Neural progenitor cell (in vitro differentiated cells): ENCODE results near the gene PITPNM1. TPM values are rescaled to one million over a fixed set of nuclear protein-coding genes. Genes with fewer than 3 reads are reported as not detected.

Source experiments
- DNase-seq: peaks from one replicate; pipeline ENCODE4 v3.0.0-alpha.2; 2016; ENCODE audit warnings: low spot score
- H2AFZ ChIP-seq: fragments of 200-600 bp; sonication (generic); replicated peaks from 2 replicates; pipeline ENCODE4 v1.6.1; 2016; ENCODE audit warnings: antibody characterized with exemption
- H3F3A ChIP-seq: fragments of 200-600 bp; sonication (generic); 2 replicates; pipeline ENCODE4 v1.6.1; 2016; ENCODE audit warnings: antibody characterized with exemption, low read depth
- H3K27ac ChIP-seq: fragments of 200-600 bp; sonication (generic); 2 replicates; pipeline ENCODE4 v1.5.1; 2016; ENCODE audit warnings: mild to moderate bottlenecking
- H3K27me3 ChIP-seq: fragments of 200-600 bp; sonication (generic); 2 replicates; pipeline ENCODE4 v1.6.1; 2016; ENCODE audit warnings: mild to moderate bottlenecking, moderate library complexity
- H3K36me3 ChIP-seq: fragments of 200-600 bp; sonication (generic); 2 replicates; pipeline ENCODE4 v1.5.1; 2016
- H3K4me1 ChIP-seq: fragments of 200-600 bp; sonication (generic); 2 replicates; pipeline ENCODE4 v1.6.1; 2016; ENCODE audit warnings: mixed run types
- H3K4me2 ChIP-seq: fragments of 200-600 bp; sonication (generic); 2 replicates; pipeline ENCODE4 v1.6.1; 2016
- H3K4me3 ChIP-seq: fragments of 200-600 bp; sonication (generic); 2 replicates; pipeline ENCODE4 v1.5.1; 2016
- H3K79me2 ChIP-seq: fragments of 200-600 bp; sonication (generic); 2 replicates; pipeline ENCODE4 v1.6.1; 2016; ENCODE audit warnings: low read depth
- H3K9ac ChIP-seq: fragments of 200-600 bp; sonication (generic); 2 replicates; pipeline ENCODE4 v1.6.1; 2016
- H3K9me3 ChIP-seq: fragments of 200-600 bp; sonication (generic); 2 replicates; pipeline ENCODE4 v1.5.1; 2016; ENCODE audit warnings: low read depth
- H4K20me1 ChIP-seq: fragments of 200-600 bp; sonication (generic); 2 replicates; pipeline ENCODE4 v1.6.1; 2016; ENCODE audit warnings: low read depth
- H3K27ac Mint-ChIP-seq: 3 replicates; pipeline ENCODE4 v1.8.0; 2021; ENCODE audit warnings: mixed read lengths
- H3K27me3 Mint-ChIP-seq: 2 replicates; pipeline ENCODE4 v1.8.0; 2022; ENCODE audit warnings: low read depth, mild to moderate bottlenecking, inconsistent platforms, moderate library complexity, mixed read lengths; ENCODE audit not compliant: insufficient read depth
- H3K36me3 Mint-ChIP-seq: 3 replicates; pipeline ENCODE4 v1.8.0; 2021; ENCODE audit warnings: mixed read lengths
- H3K4me1 Mint-ChIP-seq: 3 replicates; pipeline ENCODE4 v1.8.0; 2021; ENCODE audit warnings: mixed read lengths
- H3K4me3 Mint-ChIP-seq: 3 replicates; pipeline ENCODE4 v1.8.0; 2021; ENCODE audit warnings: mild to moderate bottlenecking, moderate library complexity, mixed read lengths
- H3K9me3 Mint-ChIP-seq: 3 replicates; pipeline ENCODE4 v1.8.0; 2020; ENCODE audit warnings: mixed read lengths
- CTCF ChIP-seq: fragments of 200-600 bp; sonication (generic); IDR thresholded peaks from 2 replicates; pipeline ENCODE4 v1.5.1; 2017; ENCODE audit warnings: antibody characterized with exemption, mild to moderate bottlenecking
- EZH2 ChIP-seq: fragments of 200-600 bp; sonication (generic); IDR thresholded peaks from 2 replicates; pipeline ENCODE4 v1.6.1; 2017; ENCODE audit warnings: antibody characterized with exemption, mild to moderate bottlenecking, moderate library complexity
- EZH2phosphoT487 ChIP-seq: fragments of 200-600 bp; sonication (generic); IDR thresholded peaks from 2 replicates; pipeline ENCODE4 v1.6.1; 2017; ENCODE audit warnings: antibody characterized with exemption
- total RNA-seq: library from RNA; depleted of rRNA; stranded (reverse); fragments of >200 nt; gene quantifications from 2 replicates; pipeline ENCODE4 v1.2.3, GENCODE V29; 2015; ENCODE audit warnings: low replicate concordance

PITPNM1 gene
- total RNA-seq, 1 donor from 2014 or later = 7.7 TPM

DNA sequence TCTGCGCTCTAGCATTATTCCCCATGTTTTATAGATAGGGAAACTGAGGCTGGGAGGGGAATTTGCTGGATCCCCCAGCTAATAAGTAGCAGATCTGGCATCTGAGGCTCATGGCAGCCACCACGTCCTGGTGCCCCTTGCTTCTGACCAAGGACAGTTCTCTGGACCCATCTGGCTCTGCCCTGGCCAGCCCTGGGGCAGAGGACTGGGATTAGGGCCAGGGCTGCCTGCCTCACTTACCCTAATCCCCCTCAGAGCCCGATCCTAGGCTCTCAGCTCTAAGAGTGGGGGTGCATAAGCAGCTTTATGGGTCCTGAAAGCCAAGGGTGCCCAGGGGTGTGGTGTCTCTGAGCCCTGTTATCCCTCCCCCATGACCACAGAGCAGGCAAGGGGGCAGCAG lies 50.1 kb downstream of the PITPNM1 start, which contains the start of gene CABP4:
TSS of gene CABP4 (plus strand) at position 301 of the 400 bp plus-strand sequence. CDS start at position 371, 70 bp downstream.
- H3K79me2 ChIP-seq = no peaks in the 10 kb centered on the region
- H3K9me3 ChIP-seq = no peaks in the 10 kb centered on the region
- no peaks in the 10 kb centered on the region for H4K20me1 ChIP-seq
- Mint-ChIP-seq H3K4me1 (peaks cover 13% of the 10 kb centered on the region), H3K4me3 (no peak within 1 kb of the TSS), H3K36me3 (no peaks in the 10 kb centered on the region), H3K27ac (no peak within 1 kb of the TSS), H3K9me3 (no peaks in the 10 kb centered on the region), H3K27me3 (peaks cover 6% of the 10 kb centered on the region)
- no peaks in the 10 kb centered on the region for H3K36me3 ChIP-seq
- no peak for TF ChIP-seq EZH2phosphoT487
- no peak for TF ChIP-seq EZH2
- TF ChIP-seq CTCF = no peak
- no peak within 1 kb of the TSS for H3K4me2 ChIP-seq
- H3K4me3 ChIP-seq = no peak within 1 kb of the TSS
- DNase-seq = no peak
- H3K27ac ChIP-seq = no peak within 1 kb of the TSS
- no peak within 1 kb of the TSS for H3K9ac ChIP-seq
- no peaks in the 10 kb centered on the region for H3K27me3 ChIP-seq
- no peak within 1 kb of the TSS for H2AFZ ChIP-seq
- H3K4me1 ChIP-seq = no peaks in the 10 kb centered on the region
- no peaks in the 10 kb centered on the region for H3F3A ChIP-seq

GRCh38 chr11:67453816-67454732 lies 51.1 kb downstream of the PITPNM1 start:
- H3K4me1 ChIP-seq = no peaks in the 10 kb centered on the region
- no peaks in the 10 kb centered on the region for H3K27me3 ChIP-seq
- no peak overlapping the region for H3K9ac ChIP-seq
- H3K27ac Mint-ChIP-seq = no peak overlapping the region
- no peaks in the 10 kb centered on the region for H3K79me2 ChIP-seq
- H3K36me3 ChIP-seq = no peaks in the 10 kb centered on the region
- no peaks in the 10 kb centered on the region for H4K20me1 ChIP-seq
- H3K27me3 Mint-ChIP-seq = peaks cover 4% of the 10 kb centered on the region
- no peak overlapping the region for H3K4me3 ChIP-seq
- H3K4me3 Mint-ChIP-seq = no peak overlapping the region
- H3K4me2 ChIP-seq = no peak overlapping the region
- H3K9me3 Mint-ChIP-seq = no peaks in the 10 kb centered on the region
- no peak overlapping the region for H2AFZ ChIP-seq
- H3K9me3 ChIP-seq = no peaks in the 10 kb centered on the region
- no peak for DNase-seq
- peaks cover 17% of the 10 kb centered on the region for H3K4me1 Mint-ChIP-seq
- H3K27ac ChIP-seq = no peak overlapping the region
- TF ChIP-seq CTCF (no peak), EZH2 (no peak), EZH2phosphoT487 (no peak)
- H3K36me3 Mint-ChIP-seq = no peaks in the 10 kb centered on the region
- no peaks in the 10 kb centered on the region for H3F3A ChIP-seq

DNA sequence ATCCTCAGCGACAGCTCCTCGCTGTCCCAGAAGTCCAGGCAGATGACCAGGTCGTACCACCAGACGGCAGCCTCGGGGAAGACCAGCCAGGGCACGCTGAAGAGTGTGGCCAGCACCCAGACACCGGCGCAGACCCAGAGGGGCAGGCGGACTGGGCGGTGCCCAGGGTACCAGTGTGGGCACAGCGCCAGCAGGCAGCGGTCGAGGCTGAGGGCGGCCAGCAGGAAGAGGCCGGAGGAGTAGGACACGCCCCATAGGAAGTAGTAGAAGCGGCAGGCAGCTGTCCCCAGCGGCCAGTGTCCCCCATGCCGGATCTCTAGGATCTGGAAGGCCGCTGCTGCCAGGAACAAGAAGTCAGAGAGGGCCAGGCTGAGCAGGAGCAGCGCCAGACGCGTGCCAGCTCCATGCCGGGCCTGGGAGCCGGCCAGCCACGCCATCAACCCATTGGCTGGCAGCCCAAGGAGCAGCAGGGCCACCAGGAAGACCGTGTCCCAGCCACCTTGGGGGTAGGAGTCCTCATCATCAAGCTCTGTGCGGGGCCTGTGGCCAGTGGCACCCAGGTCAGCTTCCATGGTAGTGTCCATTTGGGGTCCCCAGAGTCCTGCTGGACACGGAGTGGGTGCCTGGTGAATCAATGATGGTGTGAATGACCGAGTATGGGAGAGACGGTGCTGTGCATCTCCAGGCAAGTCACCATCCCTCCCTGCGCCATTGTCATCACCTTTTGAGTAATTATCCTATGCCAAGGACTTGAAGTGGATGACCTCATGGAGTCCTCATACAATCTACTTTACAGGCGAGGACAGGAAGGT lies 52.8 kb downstream of the PITPNM1 start, which contains the start of gene GPR152:
TSS of gene GPR152 (minus strand) at position 589 of the 812 bp plus-strand sequence. CDS start at position 584, 5 bp downstream.
- TF ChIP-seq EZH2phosphoT487 (no peak), EZH2 (no peak), CTCF (no peak)
- Mint-ChIP-seq H3K4me3 (peak within 1 kb of the TSS; percentile 58), H3K4me1 (peaks cover 21% of the 10 kb centered on the region), H3K9me3 (no peaks in the 10 kb centered on the region), H3K27me3 (peaks cover 6% of the 10 kb centered on the region), H3K36me3 (no peaks in the 10 kb centered on the region), H3K27ac (peak within 1 kb of the TSS; percentile 96)
- H3K4me2 ChIP-seq = no peak within 1 kb of the TSS
- no peaks in the 10 kb centered on the region for H3K4me1 ChIP-seq
- DNase-seq = no peak
- H3K4me3 ChIP-seq = no peak within 1 kb of the TSS
- no peak within 1 kb of the TSS for H3K9ac ChIP-seq
- H3K79me2 ChIP-seq = no peaks in the 10 kb centered on the region
- no peaks in the 10 kb centered on the region for H3K36me3 ChIP-seq
- no peak within 1 kb of the TSS for H2AFZ ChIP-seq
- no peaks in the 10 kb centered on the region for H3F3A ChIP-seq
- no peaks in the 10 kb centered on the region for H3K27me3 ChIP-seq
- no peaks in the 10 kb centered on the region for H4K20me1 ChIP-seq
- H3K27ac ChIP-seq = no peak within 1 kb of the TSS
- H3K9me3 ChIP-seq = no peaks in the 10 kb centered on the region
